Liver (tissue), 9 donors: ENCODE results near the gene DISC1. TPM values are rescaled to one million over a fixed set of nuclear protein-coding genes. Genes with fewer than 3 reads are reported as not detected.

ENCODE experiments used
- DNase-seq: peaks from one replicate; pipeline ENCODE4 v3.0.0-alpha.2; 2017; ENCODE audit warnings: low spot score
- H3K27ac ChIP-seq, 2 donors: one replicate each; pipeline ENCODE4 v1.7.0; 2013; ENCODE audit warnings: inconsistent platforms in 2 of 2, low read length in 2 of 2, control low read depth in 1 of 2, low read depth in 1 of 2, mild to moderate bottlenecking in 1 of 2
- H3K27me3 ChIP-seq, 4 donors: one replicate each; pipeline versions ENCODE4 v1.6.1 to v1.7.0; 2013; ENCODE audit warnings: low read length in 3 of 4, inconsistent platforms in 1 of 4, mild to moderate bottlenecking in 1 of 4, moderate library complexity in 1 of 4; ENCODE audit not compliant: control insufficient read depth in 4 of 4, insufficient read depth in 4 of 4
- H3K36me3 ChIP-seq, 4 donors: one replicate each; pipeline versions ENCODE4 v1.6.1 to v1.7.0; 2013; ENCODE audit warnings: low read length in 3 of 4, mild to moderate bottlenecking in 3 of 4, low read depth in 1 of 4, moderate library complexity in 1 of 4; ENCODE audit not compliant: control insufficient read depth in 4 of 4, insufficient read depth in 3 of 4
- H3K4me1 ChIP-seq, 4 donors: one replicate each; pipeline versions ENCODE4 v1.6.1 to v1.7.0; 2013; ENCODE audit warnings: low read length in 3 of 4, mild to moderate bottlenecking in 3 of 4, moderate library complexity in 1 of 4; ENCODE audit not compliant: control insufficient read depth in 4 of 4, insufficient read depth in 4 of 4
- H3K4me3 ChIP-seq, 3 donors: one replicate each; pipeline versions ENCODE4 v1.6.1 to v1.7.0; 2013; ENCODE audit warnings: low read length in 3 of 3, control low read depth in 1 of 3, low read depth in 1 of 3, mild to moderate bottlenecking in 1 of 3
- H3K9ac ChIP-seq, 2 donors: one replicate each; pipeline ENCODE4 v1.7.0; 2013; ENCODE audit warnings: low read length in 2 of 2, mild to moderate bottlenecking in 2 of 2, moderate library complexity in 2 of 2, control low read depth in 1 of 2, low read depth in 1 of 2
- H3K9me3 ChIP-seq, 4 donors: one replicate each; pipeline versions ENCODE4 v1.6.1 to v1.7.0; 2013; ENCODE audit warnings: low read length in 3 of 4; ENCODE audit not compliant: control insufficient read depth in 4 of 4
- EGR1 ChIP-seq, 2 donors: IDR thresholded peaks; 2 replicates each; pipeline ENCODE4 v1.6.1; 2016 to 2018; ENCODE audit warnings: antibody characterized with exemption in 2 of 2, low read depth in 2 of 2
- FOXA1 ChIP-seq: IDR thresholded peaks from 2 replicates; pipeline ENCODE4 v1.6.1; 2016; ENCODE audit warnings: antibody characterized with exemption
- FOXA2 ChIP-seq: IDR thresholded peaks from 2 replicates; pipeline ENCODE4 v1.6.1; 2016; ENCODE audit warnings: antibody characterized with exemption
- GABPA ChIP-seq, 2 donors: IDR thresholded peaks in 1 of 2; conservative IDR thresholded peaks in 1 of 2; 2 replicates each; pipeline ENCODE4 v1.6.1; 2016; ENCODE audit warnings: antibody characterized with exemption in 2 of 2, mild to moderate bottlenecking in 1 of 2, moderate library complexity in 1 of 2
- HNF4A ChIP-seq, 2 donors: conservative IDR thresholded peaks; 2 replicates each; pipeline ENCODE4 v1.6.1; 2016; ENCODE audit warnings: antibody characterized with exemption in 2 of 2, mild to moderate bottlenecking in 2 of 2
- HNF4G ChIP-seq: IDR thresholded peaks from 2 replicates; pipeline ENCODE4 v1.6.1; 2016; ENCODE audit warnings: antibody characterized with exemption
- JUND ChIP-seq, 2 donors: IDR thresholded peaks; 2 replicates each; pipeline ENCODE4 v1.6.1; 2016; ENCODE audit warnings: antibody characterized with exemption in 2 of 2
- NR2F2 ChIP-seq: IDR thresholded peaks from 2 replicates; pipeline ENCODE4 v1.6.1; 2016; ENCODE audit warnings: antibody characterized with exemption
- RAD21 ChIP-seq, 2 donors: IDR thresholded peaks; 2 replicates each; pipeline ENCODE4 v1.6.1; 2016; ENCODE audit warnings: antibody characterized with exemption in 2 of 2, mild to moderate bottlenecking in 2 of 2
- RXRA ChIP-seq, 2 donors: IDR thresholded peaks; 2 replicates each; pipeline ENCODE4 v1.6.1; 2017 to 2018; ENCODE audit warnings: antibody characterized with exemption in 2 of 2, mild to moderate bottlenecking in 1 of 2
- TAF1 ChIP-seq: conservative IDR thresholded peaks from 2 replicates; pipeline ENCODE4 v1.6.1; 2016; ENCODE audit warnings: antibody characterized with exemption, mild to moderate bottlenecking
- YY1 ChIP-seq: IDR thresholded peaks from 2 replicates; pipeline ENCODE4 v1.6.1; 2016; ENCODE audit warnings: antibody characterized with exemption, mild to moderate bottlenecking
- WGBS: extraction: QIAGEN DNeasy Blood & Tissue Kit; methylation state at CpG from one replicate; pipeline ENCODE4 v1.1.7; 2013; 5-methylcytosine and 5-hydroxymethylcytosine counted together
- polyA plus RNA-seq, 2 donors: library from polyadenylated mRNA; stranded (reverse) in 1 of 2; unstranded in 1 of 2; fragments of 200-250 nt in 1 of 2; fragments of >200 nt in 1 of 2; fragmentation: Nextera tagmentation in 1 of 2; extraction: Ambion mirVana in 1 of 2; gene quantifications; one replicate each; pipeline versions ENCODE4 v1.2.1 to v1.2.3, GENCODE V29; 2013 to 2015
- total RNA-seq, 2 donors: library from RNA; depleted of rRNA; stranded (reverse); fragments of >200 nt; gene quantifications; one replicate each; pipeline ENCODE4 v1.2.3, GENCODE V29; 2014
- TF ChIP-seq, protein P1 (sequence below): IDR thresholded peaks from 2 replicates; pipeline ENCODE4 v1.6.1; 2016; ENCODE audit warnings: antibody characterized with exemption
- TF ChIP-seq, protein P2 (sequence below): IDR thresholded peaks from 2 replicates; pipeline ENCODE4 v1.6.1; 2016; ENCODE audit warnings: antibody characterized with exemption, mild to moderate bottlenecking
- TF ChIP-seq, protein P3 (sequence below): fragments of 150-350 bp; IDR thresholded peaks from 2 replicates; pipeline ENCODE4 v1.5.1; 2017; ENCODE audit warnings: improper control_type of control experiment, low read depth, low read length; ENCODE audit not compliant: missing input control
- TF ChIP-seq, protein P4 (sequence below): IDR thresholded peaks from 2 replicates; pipeline ENCODE4 v1.6.1; 2016; ENCODE audit warnings: antibody characterized with exemption
- TF ChIP-seq, protein P5 (sequence below): IDR thresholded peaks from 2 replicates; pipeline ENCODE4 v1.6.1; 2016; ENCODE audit warnings: antibody characterized with exemption
- donor health status: healthy.
- donor health status: healthy.
- donor health status: healthy.
- donor health status: healthy.
- donor health status: healthy.

The DISC1 gene
- total and polyA plus RNA-seq, 4 donors, result 0.45 to 6.3 (median 2.3) TPM

DNA sequence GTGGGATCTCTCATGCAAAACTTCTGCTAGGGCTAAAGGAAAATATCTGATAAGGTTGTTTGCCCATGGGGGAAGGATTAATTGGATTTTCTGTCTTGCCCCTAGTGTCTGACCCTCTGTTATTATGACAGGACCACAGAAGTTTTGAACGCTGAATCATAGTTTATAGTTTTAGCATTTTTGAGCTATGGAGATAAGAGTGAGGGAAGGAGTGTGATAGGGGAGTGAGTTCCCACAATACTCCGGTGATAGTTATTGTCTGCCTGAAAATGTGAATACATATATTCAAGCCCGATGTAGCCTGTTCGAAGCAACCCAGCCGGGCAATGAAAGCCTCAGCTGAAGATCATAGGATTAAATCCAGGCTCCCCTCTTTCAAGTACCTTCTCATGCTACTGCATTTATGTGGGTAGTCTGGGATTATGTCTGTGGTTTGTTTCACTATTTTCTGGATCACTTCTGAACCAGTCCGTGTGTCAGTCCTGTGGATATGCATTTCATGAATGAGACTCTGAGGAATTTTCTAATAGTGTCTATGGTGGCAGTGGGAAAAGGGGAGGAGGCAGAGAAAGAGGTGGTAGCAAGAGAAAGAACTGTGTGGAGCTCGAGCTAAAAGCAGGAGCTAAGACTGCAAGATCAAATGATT is 258.7 kb downstream of the DISC1 start:
- Histone ChIP-seq H3K27ac (no peak overlapping the region), H3K9ac (no peak overlapping the region), H3K27me3 (peaks cover 0 to 4% (median 0%) of the 10 kb centered on the region in 4 donors), H3K36me3 (no peaks in the 10 kb centered on the region), H3K4me1 (no peaks in the 10 kb centered on the region), H3K9me3 (no peaks in the 10 kb centered on the region), H3K4me3 (no peak overlapping the region)
- WGBS, result 68% methylated on average over 7 of the region's 7 CpGs
- DNase-seq, result no peak
- TF ChIP-seq, protein P1, sequence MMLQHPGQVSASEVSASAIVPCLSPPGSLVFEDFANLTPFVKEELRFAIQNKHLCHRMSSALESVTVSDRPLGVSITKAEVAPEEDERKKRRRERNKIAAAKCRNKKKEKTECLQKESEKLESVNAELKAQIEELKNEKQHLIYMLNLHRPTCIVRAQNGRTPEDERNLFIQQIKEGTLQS, result no peak
- TF ChIP-seq RAD21 (IDR thresholded peaks at IDR 0.05), result no peak
- TF ChIP-seq HNF4A (conservative IDR thresholded peaks at IDR 0.05), result no peak
- TF ChIP-seq, protein P2, sequence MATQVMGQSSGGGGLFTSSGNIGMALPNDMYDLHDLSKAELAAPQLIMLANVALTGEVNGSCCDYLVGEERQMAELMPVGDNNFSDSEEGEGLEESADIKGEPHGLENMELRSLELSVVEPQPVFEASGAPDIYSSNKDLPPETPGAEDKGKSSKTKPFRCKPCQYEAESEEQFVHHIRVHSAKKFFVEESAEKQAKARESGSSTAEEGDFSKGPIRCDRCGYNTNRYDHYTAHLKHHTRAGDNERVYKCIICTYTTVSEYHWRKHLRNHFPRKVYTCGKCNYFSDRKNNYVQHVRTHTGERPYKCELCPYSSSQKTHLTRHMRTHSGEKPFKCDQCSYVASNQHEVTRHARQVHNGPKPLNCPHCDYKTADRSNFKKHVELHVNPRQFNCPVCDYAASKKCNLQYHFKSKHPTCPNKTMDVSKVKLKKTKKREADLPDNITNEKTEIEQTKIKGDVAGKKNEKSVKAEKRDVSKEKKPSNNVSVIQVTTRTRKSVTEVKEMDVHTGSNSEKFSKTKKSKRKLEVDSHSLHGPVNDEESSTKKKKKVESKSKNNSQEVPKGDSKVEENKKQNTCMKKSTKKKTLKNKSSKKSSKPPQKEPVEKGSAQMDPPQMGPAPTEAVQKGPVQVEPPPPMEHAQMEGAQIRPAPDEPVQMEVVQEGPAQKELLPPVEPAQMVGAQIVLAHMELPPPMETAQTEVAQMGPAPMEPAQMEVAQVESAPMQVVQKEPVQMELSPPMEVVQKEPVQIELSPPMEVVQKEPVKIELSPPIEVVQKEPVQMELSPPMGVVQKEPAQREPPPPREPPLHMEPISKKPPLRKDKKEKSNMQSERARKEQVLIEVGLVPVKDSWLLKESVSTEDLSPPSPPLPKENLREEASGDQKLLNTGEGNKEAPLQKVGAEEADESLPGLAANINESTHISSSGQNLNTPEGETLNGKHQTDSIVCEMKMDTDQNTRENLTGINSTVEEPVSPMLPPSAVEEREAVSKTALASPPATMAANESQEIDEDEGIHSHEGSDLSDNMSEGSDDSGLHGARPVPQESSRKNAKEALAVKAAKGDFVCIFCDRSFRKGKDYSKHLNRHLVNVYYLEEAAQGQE, result no peak
- TF ChIP-seq NR2F2, result no peak
- TF ChIP-seq HNF4G, result no peak
- TF ChIP-seq RXRA (IDR thresholded peaks at IDR 0.05), result no peak
- no peak for TF ChIP-seq FOXA2
- TF ChIP-seq, protein P3, sequence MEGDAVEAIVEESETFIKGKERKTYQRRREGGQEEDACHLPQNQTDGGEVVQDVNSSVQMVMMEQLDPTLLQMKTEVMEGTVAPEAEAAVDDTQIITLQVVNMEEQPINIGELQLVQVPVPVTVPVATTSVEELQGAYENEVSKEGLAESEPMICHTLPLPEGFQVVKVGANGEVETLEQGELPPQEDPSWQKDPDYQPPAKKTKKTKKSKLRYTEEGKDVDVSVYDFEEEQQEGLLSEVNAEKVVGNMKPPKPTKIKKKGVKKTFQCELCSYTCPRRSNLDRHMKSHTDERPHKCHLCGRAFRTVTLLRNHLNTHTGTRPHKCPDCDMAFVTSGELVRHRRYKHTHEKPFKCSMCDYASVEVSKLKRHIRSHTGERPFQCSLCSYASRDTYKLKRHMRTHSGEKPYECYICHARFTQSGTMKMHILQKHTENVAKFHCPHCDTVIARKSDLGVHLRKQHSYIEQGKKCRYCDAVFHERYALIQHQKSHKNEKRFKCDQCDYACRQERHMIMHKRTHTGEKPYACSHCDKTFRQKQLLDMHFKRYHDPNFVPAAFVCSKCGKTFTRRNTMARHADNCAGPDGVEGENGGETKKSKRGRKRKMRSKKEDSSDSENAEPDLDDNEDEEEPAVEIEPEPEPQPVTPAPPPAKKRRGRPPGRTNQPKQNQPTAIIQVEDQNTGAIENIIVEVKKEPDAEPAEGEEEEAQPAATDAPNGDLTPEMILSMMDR, result no peak
- no peak for TF ChIP-seq YY1
- TF ChIP-seq JUND (IDR thresholded peaks at IDR 0.05), result no peak
- TF ChIP-seq FOXA1, result no peak
- no peak for TF ChIP-seq TAF1
- TF ChIP-seq, protein P4, sequence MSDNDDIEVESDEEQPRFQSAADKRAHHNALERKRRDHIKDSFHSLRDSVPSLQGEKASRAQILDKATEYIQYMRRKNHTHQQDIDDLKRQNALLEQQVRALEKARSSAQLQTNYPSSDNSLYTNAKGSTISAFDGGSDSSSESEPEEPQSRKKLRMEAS, result no peak
- no peak for TF ChIP-seq EGR1 (IDR thresholded peaks at IDR 0.05; ENCODE audit: low read depth in 2 of 2)
- TF ChIP-seq GABPA (IDR thresholded peaks at IDR 0.05 in 1 of 2, conservative IDR thresholded peaks at IDR 0.05 in 1 of 2), result no peak

DNA sequence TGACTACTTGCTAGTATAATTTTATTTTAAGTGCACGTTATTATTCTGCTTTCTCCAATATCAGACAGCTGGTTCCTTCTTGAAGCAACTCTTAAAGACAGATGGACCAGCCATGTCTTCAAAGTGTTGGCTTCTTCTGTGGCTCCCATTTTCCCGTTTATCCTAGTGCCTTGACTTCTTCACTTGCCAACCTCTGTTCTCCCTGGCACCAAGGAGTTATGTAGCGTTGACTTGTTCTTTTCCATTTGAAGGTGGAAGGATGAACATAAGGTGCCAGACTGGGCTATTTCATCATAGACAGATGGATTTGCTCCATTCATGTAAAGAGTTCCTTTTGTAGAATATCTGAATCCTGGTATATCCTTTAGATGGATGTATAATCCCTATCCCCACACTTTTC is 260.6 kb downstream of the DISC1 start:
- H3K27ac ChIP-seq, result no peak overlapping the region
- peaks cover 0 to 4% (median 0%) of the 10 kb centered on the region in 4 donors for H3K27me3 ChIP-seq
- no peak overlapping the region for H3K4me3 ChIP-seq
- H3K36me3 ChIP-seq, result no peaks in the 10 kb centered on the region
- no peaks in the 10 kb centered on the region for H3K4me1 ChIP-seq
- DNase-seq, result no peak
- H3K9ac ChIP-seq, result no peak overlapping the region
- H3K9me3 ChIP-seq, result no peaks in the 10 kb centered on the region
- 90% methylated on average over 3 of the region's 3 CpGs for WGBS
- TF ChIP-seq, protein P3, result no peak
- no peak for TF ChIP-seq TAF1
- TF ChIP-seq RXRA (IDR thresholded peaks at IDR 0.05), result no peak
- TF ChIP-seq NR2F2, result no peak
- no peak for TF ChIP-seq FOXA1
- TF ChIP-seq, protein P5, sequence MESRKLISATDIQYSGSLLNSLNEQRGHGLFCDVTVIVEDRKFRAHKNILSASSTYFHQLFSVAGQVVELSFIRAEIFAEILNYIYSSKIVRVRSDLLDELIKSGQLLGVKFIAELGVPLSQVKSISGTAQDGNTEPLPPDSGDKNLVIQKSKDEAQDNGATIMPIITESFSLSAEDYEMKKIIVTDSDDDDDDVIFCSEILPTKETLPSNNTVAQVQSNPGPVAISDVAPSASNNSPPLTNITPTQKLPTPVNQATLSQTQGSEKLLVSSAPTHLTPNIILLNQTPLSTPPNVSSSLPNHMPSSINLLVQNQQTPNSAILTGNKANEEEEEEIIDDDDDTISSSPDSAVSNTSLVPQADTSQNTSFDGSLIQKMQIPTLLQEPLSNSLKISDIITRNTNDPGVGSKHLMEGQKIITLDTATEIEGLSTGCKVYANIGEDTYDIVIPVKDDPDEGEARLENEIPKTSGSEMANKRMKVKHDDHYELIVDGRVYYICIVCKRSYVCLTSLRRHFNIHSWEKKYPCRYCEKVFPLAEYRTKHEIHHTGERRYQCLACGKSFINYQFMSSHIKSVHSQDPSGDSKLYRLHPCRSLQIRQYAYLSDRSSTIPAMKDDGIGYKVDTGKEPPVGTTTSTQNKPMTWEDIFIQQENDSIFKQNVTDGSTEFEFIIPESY, result no peak
- TF ChIP-seq, protein P2, result no peak
- TF ChIP-seq JUND (IDR thresholded peaks at IDR 0.05), result no peak
- no peak for TF ChIP-seq EGR1 (IDR thresholded peaks at IDR 0.05; ENCODE audit: low read depth in 2 of 2)
- TF ChIP-seq YY1, result no peak
